CD4-positive, alpha-beta T cell (primary cell): ENCODE measurements around the gene PASK. TPM values are rescaled to one million over a fixed set of nuclear protein-coding genes. Genes with fewer than 3 reads are reported as not detected.
A peak's percentile ranks its signal among the peaks of the same experiment; 100 is the strongest.
"Not testable (repeated sequence)": the region's sequence is repeated elsewhere in the genome, so short reads cannot be mapped to it uniquely, and the experiment has no call there.

Experiments
- ATAC-seq: fragments of 200-7000 bp; cut with Tn5 transposase; one replicate; pipeline ENCODE4 v1.10.0; 2022; ENCODE audit warnings: mild to moderate bottlenecking; ENCODE audit not compliant: poor library complexity
- CTCF ChIA-PET: fragments of 350-600 bp; sonication (Branson Sonifier 250); formaldehyde crosslinking; loops from one replicate; lab custom pipeline; 2021; ENCODE audit warnings: antibody characterized with exemption, inconsistent platforms; lab: Charles Lee
- POLR2A ChIA-PET: fragments of 350-600 bp; sonication (Branson Sonifier 250); formaldehyde crosslinking; loops from one replicate; lab custom pipeline; 2021; ENCODE audit warnings: antibody characterized with exemption, inconsistent platforms; lab: Charles Lee
- DNase-seq, 14 experiments: peaks; one replicate each; pipeline ENCODE4 v3.0.0-alpha.2; 2013 to 2020; ENCODE audit warnings: mixed read lengths in 2 of 14
- H3K27ac ChIP-seq, 2 donors: one replicate each; pipeline versions ENCODE4 v1.5.1 to v1.7.0; 2013; ENCODE audit warnings: low read length in 2 of 2, low read depth in 1 of 2, mild to moderate bottlenecking in 1 of 2
- H3K27me3 ChIP-seq, 2 experiments: 1 replicate in 1 of 2; 2 replicates in 1 of 2; pipeline versions ENCODE4 v1.6.1 to v1.7.0; 2013; ENCODE audit warnings: low read length in 2 of 2, control low read depth in 1 of 2, mild to moderate bottlenecking in 1 of 2, moderate library complexity in 1 of 2; ENCODE audit not compliant: insufficient read depth in 2 of 2, control insufficient read depth in 1 of 2
- H3K36me3 ChIP-seq: one replicate; pipeline ENCODE4 v1.6.1; 2013; ENCODE audit warnings: low read length, control low read depth; ENCODE audit not compliant: insufficient read depth
- H3K4me1 ChIP-seq: one replicate; pipeline ENCODE4 v1.6.1; 2013; ENCODE audit warnings: low read length, control low read depth; ENCODE audit not compliant: insufficient read depth
- H3K4me3 ChIP-seq: one replicate; pipeline ENCODE4 v1.5.1; 2013; ENCODE audit warnings: mild to moderate bottlenecking, low read length, moderate library complexity
- H3K9me3 ChIP-seq, 2 experiments: 1 replicate in 1 of 2; 2 replicates in 1 of 2; pipeline versions ENCODE4 v1.6.1 to v1.7.0; 2013; ENCODE audit warnings: low read length in 2 of 2, mild to moderate bottlenecking in 2 of 2, control low read depth in 1 of 2, moderate library complexity in 1 of 2; ENCODE audit not compliant: control insufficient read depth in 1 of 2, insufficient read depth in 1 of 2
- H3K27ac Mint-ChIP-seq: one replicate; pipeline ENCODE4 v1.8.0; 2020; ENCODE audit warnings: mixed read lengths
- H3K27me3 Mint-ChIP-seq: one replicate; pipeline ENCODE4 v1.8.0; 2021; ENCODE audit warnings: mixed read lengths
- H3K36me3 Mint-ChIP-seq: one replicate; pipeline ENCODE4 v1.8.0; 2021; ENCODE audit warnings: low read depth, mixed read lengths
- H3K4me1 Mint-ChIP-seq: one replicate; pipeline ENCODE4 v1.8.0; 2021; ENCODE audit warnings: low read depth, mixed read lengths
- H3K4me3 Mint-ChIP-seq: one replicate; pipeline ENCODE4 v1.8.0; 2020; ENCODE audit warnings: mild to moderate bottlenecking, mixed read lengths
- H3K9me3 Mint-ChIP-seq: one replicate; pipeline ENCODE4 v1.8.0; 2020; ENCODE audit warnings: mixed read lengths
- CTCF ChIP-seq: fragments of 200-600 bp; IDR thresholded peaks from one replicate; pipeline ENCODE4 v1.8.0; 2022; ENCODE audit warnings: antibody characterized with exemption, mild to moderate bottlenecking
- intact Hi-C, 2 experiments: fragments of 100-400 bp; cut with DNase I in 1 of 2; cut with micrococcal nuclease in 1 of 2; formaldehyde crosslinking; loops; one replicate each; pipeline versions ENCODE4 v1.15.1 to v1.9.0; 2023 to 2025; cut with DNase I, micrococcal nuclease
- total RNA-seq, 174 experiments: library from RNA in 2 of 174; stranded (reverse) in 2 of 174; gene quantifications; one replicate each; pipeline ENCODE4 v1.2.3 and lab custom pipeline; 2021 to 2026

PASK gene
- total RNA-seq, 2 experiments from 2014 or later, result 78.0 to 87.9 TPM

- Histone ChIP-seq H3K4me3 (peak overlapping the region; percentile 68), H3K4me1 (peaks cover 88% of the 10 kb centered on the region), H3K27me3 (no peaks in the 10 kb centered on the region), H3K27ac (peak overlapping the region; percentile 90 to 92), H3K36me3 (peaks cover 11% of the 10 kb centered on the region), H3K9me3 (peaks cover 0 to 13% of the 10 kb centered on the region in 2 experiments)
- no peaks in the 10 kb centered on the region for H3K27me3 Mint-ChIP-seq
- H3K27ac Mint-ChIP-seq, result peak overlapping the region; percentile 95
- peak overlapping the region; percentile 85 for H3K4me3 Mint-ChIP-seq
- peaks cover 37% of the 10 kb centered on the region for H3K36me3 Mint-ChIP-seq
- ChIA-PET POLR2A (interaction anchor here (0.6 to 5.1 kb wide), 12 partner anchors 10 to 99 kb away, joined by 3 to 40 read pairs (median 3); partner anchors contain the start of genes PASK and PPP1R7), CTCF (no interaction called here)
- H3K4me1 Mint-ChIP-seq, result peaks cover 66% of the 10 kb centered on the region
- intact Hi-C loops, result loop anchor here (10.0 kb wide), 2 partner anchors 74 to 524 kb away; partner anchors contain the start of gene CAPN10 (in 1 of the 2)
- no peak for TF ChIP-seq CTCF
- H3K9me3 Mint-ChIP-seq, result peaks cover 2% of the 10 kb centered on the region
- peak in 9 of 14 experiments; percentile 35 to 85 (median 48) for DNase-seq
- peak; percentile 47 for ATAC-seq
These were observed 40.7 kb downstream of the PASK start for GRCh38 chr2:241108271-241109209.

GRCh38 chr2:241107031-241107783 lies 42.1 kb downstream of the PASK start:
- peak overlapping the region; percentile 90 to 92 for H3K27ac ChIP-seq
- peaks cover 0 to 13% of the 10 kb centered on the region in 2 experiments for H3K9me3 ChIP-seq
- peaks cover 11% of the 10 kb centered on the region for H3K36me3 ChIP-seq
- H3K9me3 Mint-ChIP-seq, result peaks cover 2% of the 10 kb centered on the region
- H3K4me3 ChIP-seq, result no peak overlapping the region
- no peak for TF ChIP-seq CTCF
- peaks cover 70% of the 10 kb centered on the region for H3K4me1 Mint-ChIP-seq
- DNase-seq (no peak), ATAC-seq (no peak)
- ChIA-PET POLR2A (interaction anchor here (1.0 to 5.1 kb wide), 5 partner anchors 11 to 43 kb away, joined by 3 to 40 read pairs (median 9); partner anchors contain the start of genes PASK and PPP1R7), CTCF (no interaction called here)
- no peaks in the 10 kb centered on the region for H3K27me3 Mint-ChIP-seq
- H3K4me3 Mint-ChIP-seq, result no peak overlapping the region
- H3K27me3 ChIP-seq, result no peaks in the 10 kb centered on the region
- peaks cover 87% of the 10 kb centered on the region for H3K4me1 ChIP-seq
- H3K27ac Mint-ChIP-seq, result peak overlapping the region; percentile 95
- H3K36me3 Mint-ChIP-seq, result peaks cover 42% of the 10 kb centered on the region
- intact Hi-C loops, result loop anchor here (10.0 kb wide), 2 partner anchors 72 to 522 kb away; partner anchors contain the start of gene CAPN10 (in 1 of the 2)

GRCh38 chr2:241105641-241106040 lies 43.6 kb downstream of the PASK start:
- Histone ChIP-seq H3K27ac (peak overlapping the region; percentile 32 to 47), H3K4me1 (peaks cover 83% of the 10 kb centered on the region), H3K27me3 (no peaks in the 10 kb centered on the region), H3K36me3 (peaks cover 13% of the 10 kb centered on the region), H3K4me3 (no peak overlapping the region), H3K9me3 (peaks cover 0 to 13% of the 10 kb centered on the region in 2 experiments)
- CTCF ChIA-PET, result no interaction called here
- POLR2A ChIA-PET, result interaction anchor here (2.3 kb wide), 1 partner anchor 11 kb away, joined by 13 read pairs; no protein-coding TSS in a partner anchor
- H3K9me3 Mint-ChIP-seq, result peaks cover 2% of the 10 kb centered on the region
- no peak for TF ChIP-seq CTCF
- peaks cover 71% of the 10 kb centered on the region for H3K4me1 Mint-ChIP-seq
- peak overlapping the region; percentile 95 for H3K27ac Mint-ChIP-seq
- DNase-seq (no peak), ATAC-seq (no peak)
- H3K4me3 Mint-ChIP-seq, result peak overlapping the region; percentile 11
- H3K36me3 Mint-ChIP-seq, result peaks cover 38% of the 10 kb centered on the region
- H3K27me3 Mint-ChIP-seq, result no peaks in the 10 kb centered on the region
- intact Hi-C loops, result loop anchor here (10.0 kb wide), 2 partner anchors 71 to 521 kb away; partner anchors contain the start of gene CAPN10 (in 1 of the 2)

- H3K27me3 Mint-ChIP-seq, ATAC-seq, H3K9me3 Mint-ChIP-seq, H3K27ac ChIP-seq, CTCF ChIA-PET, H3K27me3 ChIP-seq, H3K4me3 ChIP-seq, DNase-seq: not testable (repeated sequence)
- Mint-ChIP-seq H3K27ac (peak overlapping the region; percentile 17), H3K4me1 (peaks cover 74% of the 10 kb centered on the region), H3K36me3 (peaks cover 42% of the 10 kb centered on the region), H3K4me3 (peak overlapping the region; percentile 38)
- POLR2A ChIA-PET, result interaction anchor here (0.6 to 4.2 kb wide), 5 partner anchors 9 to 1932 kb away, joined by 3 to 73 read pairs (median 5); partner anchors contain the start of genes PASK and PPP1R7
- Histone ChIP-seq H3K9me3 (peaks cover 0 to 13% of the 10 kb centered on the region in 2 experiments), H3K36me3 (peaks cover 22% of the 10 kb centered on the region), H3K4me1 (peaks cover 83% of the 10 kb centered on the region)
- intact Hi-C loops, result loop anchor here (5.0 to 10.0 kb wide), 4 partner anchors 70 to 520 kb away; partner anchors contain the start of genes CAPN10 (in 1 of the 2), HDLBP (in 1 of the 2) and SEPTIN2 (in 1 of the 2)
These were observed 44.7 kb downstream of the PASK start for GRCh38 chr2:241104611-241105010.
